Measurements from ENCODE around the gene RCE1. TPM values are rescaled to one million over a fixed set of nuclear protein-coding genes. Genes with fewer than 3 reads are reported as not detected.

Gene RCE1
- polyA plus RNA-seq, 4 donors: 18.0 to 35.1 (median 26.7) TPM

GRCh38 chr11:66843776-66844495 is 695 bp downstream of the RCE1 start:
- DNase-seq (ENCODE audit: low read depth in 4 of 4, low spot score in 2 of 4): no peak

GRCh38 chr11:66844496-66845142 is 1.4 kb downstream of the RCE1 start:
- no peak for DNase-seq (ENCODE audit: low read depth in 4 of 4, low spot score in 2 of 4)

- DNase-seq (ENCODE audit: low read depth in 4 of 4, low spot score in 2 of 4): no peak
These were observed 2.1 kb downstream of the RCE1 start for GRCh38 chr11:66845143-66845875.

- no peak for DNase-seq (ENCODE audit: low read depth in 4 of 4, low spot score in 2 of 4)
These were observed 2.6 kb downstream of the RCE1 start for GRCh38 chr11:66845876-66846212.

- no peak for DNase-seq (ENCODE audit: low read depth in 4 of 4, low spot score in 2 of 4)
These were observed 3.4 kb downstream of the RCE1 start for GRCh38 chr11:66846671-66847091.

GRCh38 chr11:66847461-66848232 is 4.4 kb downstream of the RCE1 start:
- no peak for DNase-seq (ENCODE audit: low read depth in 4 of 4, low spot score in 2 of 4)

GRCh38 chr11:66848671-66849500 is 5.6 kb downstream of the RCE1 start:
- DNase-seq (ENCODE audit: low read depth in 4 of 4, low spot score in 2 of 4): no peak

- no peak for DNase-seq (ENCODE audit: low read depth in 4 of 4, low spot score in 2 of 4)
These were observed 6.4 kb downstream of the RCE1 start for GRCh38 chr11:66849501-66850234.

GRCh38 chr11:66850235-66850587 is 7.0 kb downstream of the RCE1 start:
- no peak for DNase-seq (ENCODE audit: low read depth in 4 of 4, low spot score in 2 of 4)

- DNase-seq (ENCODE audit: low read depth in 4 of 4, low spot score in 2 of 4): no peak
These were observed 7.5 kb downstream of the RCE1 start for GRCh38 chr11:66850588-66851238.

- DNase-seq (ENCODE audit: low read depth in 4 of 4, low spot score in 2 of 4): no peak
These were observed 8.0 kb downstream of the RCE1 start for GRCh38 chr11:66851239-66851596.

- DNase-seq (ENCODE audit: low read depth in 4 of 4, low spot score in 2 of 4): no peak
These were observed 8.6 kb downstream of the RCE1 start for GRCh38 chr11:66851698-66852465.

GRCh38 chr11:66852466-66853241 is 9.4 kb downstream of the RCE1 start:
- DNase-seq (ENCODE audit: low read depth in 4 of 4, low spot score in 2 of 4): no peak

GRCh38 chr11:66853242-66854229 is 10.3 kb downstream of the RCE1 start:
- no peak for DNase-seq (ENCODE audit: low read depth in 4 of 4, low spot score in 2 of 4)

- no peak for DNase-seq (ENCODE audit: low read depth in 4 of 4, low spot score in 2 of 4)
These were observed 11.0 kb downstream of the RCE1 start for GRCh38 chr11:66854231-66854661.

GRCh38 chr11:66854729-66855211 is 11.5 kb downstream of the RCE1 start:
- DNase-seq (ENCODE audit: low read depth in 4 of 4, low spot score in 2 of 4): no peak
